ENCODE data around the gene CHD9NB.
A peak's percentile ranks its signal among the peaks of the same experiment; 100 is the strongest.

The CHD9NB gene

GRCh38 chr16:53022374-53022773 lies 30.3 kb downstream of the CHD9NB start:
- peak; percentile 77 for DNase-seq

DNA sequence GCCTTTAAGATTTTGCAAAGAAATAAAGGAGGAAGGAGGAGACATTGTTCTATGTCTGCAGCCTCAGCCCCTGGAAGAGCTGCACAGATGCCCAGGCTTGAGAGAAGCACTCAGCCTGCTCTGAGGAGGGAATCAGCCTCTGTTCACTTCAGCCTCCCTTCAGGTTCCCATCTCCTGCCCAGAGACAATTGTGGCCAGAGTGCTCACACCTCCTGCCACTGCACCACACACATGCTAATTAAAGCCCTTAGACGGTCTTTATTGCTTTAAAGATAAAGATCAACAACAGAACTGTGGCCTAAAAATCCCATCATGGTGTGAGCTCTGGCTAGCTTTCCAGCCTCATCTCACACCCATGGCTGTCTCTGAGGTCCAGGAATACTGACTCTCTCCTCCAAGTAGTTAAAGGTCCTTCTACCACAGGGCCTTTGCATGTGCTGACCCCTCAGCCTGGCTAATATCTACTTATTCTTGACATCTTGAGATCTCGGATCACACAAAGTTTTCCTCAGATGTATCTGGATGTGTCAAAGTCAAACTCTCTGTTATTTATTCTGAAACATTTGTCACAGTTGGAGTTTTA lies 33.8 kb downstream of the CHD9NB start:
- DNase-seq = no peak

DNA sequence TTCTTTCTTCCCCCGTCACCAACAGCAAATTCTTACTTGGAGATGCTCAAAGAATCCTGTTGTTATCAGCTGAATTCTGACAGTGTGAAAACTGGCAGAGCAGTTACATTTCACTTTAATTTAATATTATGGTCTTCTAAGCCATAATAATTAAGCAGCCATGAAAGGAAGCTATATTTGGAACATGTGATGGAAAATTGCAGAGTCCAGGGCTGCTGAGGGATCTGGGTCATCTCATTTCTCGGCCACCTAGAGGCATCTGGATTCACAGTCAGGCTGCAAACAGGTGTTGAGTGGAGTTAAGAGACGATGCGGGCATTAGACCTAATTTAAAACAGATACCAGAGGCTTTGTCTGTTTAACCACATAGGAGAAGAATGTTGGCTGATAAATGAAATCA lies 38.4 kb downstream of the CHD9NB start:
- DNase-seq = no peak

- DNase-seq = peak; percentile 53
Observed at GRCh38 chr16:53007095-53007494, 45.6 kb downstream of the CHD9NB start.

DNA sequence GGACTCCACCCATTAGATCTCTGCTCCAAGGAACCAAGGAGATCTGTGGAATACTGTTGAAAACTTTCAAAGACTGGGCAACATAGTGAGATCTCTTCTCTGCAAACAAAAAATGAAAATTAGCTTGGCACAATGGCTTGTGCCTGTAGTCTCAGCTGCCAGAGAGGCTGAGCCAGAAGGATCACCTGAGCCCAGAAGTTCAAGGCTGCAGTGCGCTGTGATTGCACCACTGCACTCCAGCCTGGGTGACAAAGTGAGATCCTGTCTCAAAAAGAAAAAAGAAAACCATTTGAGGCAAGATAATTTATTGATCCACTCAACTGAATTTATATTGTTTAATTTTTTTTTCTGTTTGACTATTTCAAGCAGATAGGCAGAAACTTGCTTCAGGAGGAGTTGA lies 54.8 kb downstream of the CHD9NB start:
- DNase-seq = no peak

- no peak for DNase-seq
Observed at GRCh38 chr16:52994942-52995341, 57.8 kb downstream of the CHD9NB start.

DNA sequence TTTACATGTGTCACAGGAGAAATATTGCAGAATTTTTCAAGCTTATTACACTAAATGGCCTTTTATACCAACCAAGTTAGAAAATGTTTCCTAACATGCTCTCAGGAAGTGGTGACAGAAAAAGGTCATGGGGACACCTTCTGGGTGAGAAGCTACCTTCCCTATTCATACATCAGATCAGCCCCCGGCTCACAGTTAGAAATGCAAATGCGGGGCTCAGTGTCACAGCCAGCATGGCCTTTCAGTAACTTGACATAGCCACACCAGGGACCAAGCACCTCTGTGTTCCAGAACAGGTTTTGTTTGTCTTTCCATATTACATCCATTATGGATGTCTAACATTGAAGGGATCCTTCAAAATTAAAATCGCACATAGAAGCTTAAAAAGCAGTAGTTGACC lies 59.5 kb downstream of the CHD9NB start:
- DNase-seq = no peak

- DNase-seq = no peak
Observed at GRCh38 chr16:52991572-52991971, 61.1 kb downstream of the CHD9NB start.

Measured in islet precursor cell (in vitro differentiated cells).